Activated CD8-positive, alpha-beta memory T cell treated with anti-CD3 and anti-CD28 coated beads, Interleukin-2, amount 10 ng/mL, durations not matched to agents 7 days and 5 days (primary cell): ENCODE results near the gene IFITM5. TPM values are rescaled to one million over a fixed set of nuclear protein-coding genes. Genes with fewer than 3 reads are reported as not detected.
"Not testable (repeated sequence)": the region's sequence is repeated elsewhere in the genome, so short reads cannot be mapped to it uniquely, and the experiment has no call there.

Source experiments
- ATAC-seq: fragments of 150-1000 bp; cut with Tn5 transposase; one replicate; pipeline ENCODE4 v1.10.0; 2021; ENCODE audit warnings: moderate library complexity
- CTCF ChIA-PET: fragments of 350-600 bp; sonication (Branson Sonifier 250); formaldehyde crosslinking; loops from one replicate; lab custom pipeline; 2021; ENCODE audit warnings: antibody characterized with exemption; lab: Charles Lee
- DNase-seq: peaks from one replicate; pipeline ENCODE4 v3.0.0-alpha.2; 2020
- H3K27ac Mint-ChIP-seq: one replicate; pipeline ENCODE4 v1.8.0; 2021; ENCODE audit warnings: mild to moderate bottlenecking, mixed read lengths
- H3K27me3 Mint-ChIP-seq: one replicate; pipeline ENCODE4 v1.8.0; 2021; ENCODE audit warnings: mixed read lengths
- H3K36me3 Mint-ChIP-seq: one replicate; pipeline ENCODE4 v1.8.0; 2021; ENCODE audit warnings: mild to moderate bottlenecking, mixed read lengths
- H3K4me1 Mint-ChIP-seq: one replicate; pipeline ENCODE4 v1.8.0; 2021; ENCODE audit warnings: mixed read lengths
- H3K4me3 Mint-ChIP-seq: one replicate; pipeline ENCODE4 v1.8.0; 2021; ENCODE audit warnings: mild to moderate bottlenecking, moderate library complexity, mixed read lengths
- H3K9me3 Mint-ChIP-seq: one replicate; pipeline ENCODE4 v1.8.0; 2022; ENCODE audit warnings: low read depth, mixed read lengths
- total RNA-seq, 2 experiments: library from RNA; stranded (reverse); gene quantifications; one replicate each; pipeline ENCODE4 v1.2.3, GENCODE V29; 2021

Gene IFITM5
- total RNA-seq, 2 experiments from 2014 or later, result not detected

- Mint-ChIP-seq H3K27ac (peak overlapping the region; percentile 94), H3K4me1 (peaks cover 48% of the 10 kb centered on the region), H3K4me3 (peak overlapping the region; percentile 95), H3K27me3 (peaks cover 21% of the 10 kb centered on the region), H3K36me3 (peaks cover 17% of the 10 kb centered on the region)
- not testable (repeated sequence) for H3K9me3 Mint-ChIP-seq, ATAC-seq
- CTCF ChIA-PET, result interaction anchor here (0.9 to 2.7 kb wide), 4 partner anchors 9 to 41 kb away, joined by 3 to 16 read pairs (median 7); partner anchors contain the start of gene NLRP6
- DNase-seq, result peak; percentile 80
Observed at GRCh38 chr11:286977-287820, 12.1 kb downstream of the IFITM5 start.

- Mint-ChIP-seq H3K36me3 (peaks cover 16% of the 10 kb centered on the region), H3K4me1 (peaks cover 54% of the 10 kb centered on the region), H3K27ac (no peak overlapping the region), H3K9me3 (no peaks in the 10 kb centered on the region), H3K4me3 (no peak overlapping the region), H3K27me3 (peaks cover 35% of the 10 kb centered on the region)
- ATAC-seq (no peak), DNase-seq (peak; percentile 38)
- CTCF ChIA-PET, result interaction anchor here (2.2 kb wide), 1 partner anchor 35 kb away, joined by 8 read pairs; no protein-coding TSS in a partner anchor
Observed at GRCh38 chr11:285894-286220, 13.5 kb downstream of the IFITM5 start.

- peaks cover 37% of the 10 kb centered on the region for H3K27me3 Mint-ChIP-seq
- no peak overlapping the region for H3K27ac Mint-ChIP-seq
- no peaks in the 10 kb centered on the region for H3K9me3 Mint-ChIP-seq
- H3K4me3 Mint-ChIP-seq, result no peak overlapping the region
- peak; percentile 36 for DNase-seq
- ATAC-seq, result no peak
- H3K36me3 Mint-ChIP-seq, result peaks cover 17% of the 10 kb centered on the region
- CTCF ChIA-PET, result interaction anchor here (1.2 to 2.2 kb wide), 2 partner anchors 34 to 78 kb away, joined by 3 to 8 read pairs; partner anchors contain the start of genes BET1L and RIC8A
- H3K4me1 Mint-ChIP-seq, result peaks cover 52% of the 10 kb centered on the region
Observed at GRCh38 chr11:285021-285893, 14.1 kb downstream of the IFITM5 start.

- Mint-ChIP-seq H3K4me3 (no peak overlapping the region), H3K9me3 (no peaks in the 10 kb centered on the region), H3K27ac (no peak overlapping the region), H3K27me3 (peaks cover 39% of the 10 kb centered on the region), H3K36me3 (peaks cover 15% of the 10 kb centered on the region), H3K4me1 (peaks cover 49% of the 10 kb centered on the region)
- ATAC-seq, result no peak
- DNase-seq, result peak; percentile 39
- CTCF ChIA-PET, result interaction anchor here (1.2 to 2.2 kb wide), 2 partner anchors 34 to 77 kb away, joined by 3 to 8 read pairs; partner anchors contain the start of genes BET1L and RIC8A
Observed at GRCh38 chr11:284105-285020, 15.0 kb downstream of the IFITM5 start.

GRCh38 chr11:283405-284104 is 15.8 kb downstream of the IFITM5 start:
- ATAC-seq, result no peak
- H3K9me3 Mint-ChIP-seq, result no peaks in the 10 kb centered on the region
- no peak overlapping the region for H3K27ac Mint-ChIP-seq
- peaks cover 43% of the 10 kb centered on the region for H3K27me3 Mint-ChIP-seq
- peaks cover 52% of the 10 kb centered on the region for H3K4me1 Mint-ChIP-seq
- peaks cover 15% of the 10 kb centered on the region for H3K36me3 Mint-ChIP-seq
- peak; percentile 35 for DNase-seq
- CTCF ChIA-PET, result interaction anchor here (1.2 to 2.2 kb wide), 2 partner anchors 33 to 76 kb away, joined by 3 to 8 read pairs; partner anchors contain the start of genes BET1L and RIC8A
- H3K4me3 Mint-ChIP-seq, result no peak overlapping the region

- Mint-ChIP-seq H3K9me3 (no peaks in the 10 kb centered on the region), H3K27me3 (peaks cover 45% of the 10 kb centered on the region), H3K36me3 (peaks cover 12% of the 10 kb centered on the region), H3K27ac (no peak overlapping the region), H3K4me1 (peaks cover 55% of the 10 kb centered on the region), H3K4me3 (peak overlapping the region; percentile 72)
- ATAC-seq, result no peak
- CTCF ChIA-PET, result interaction anchor here (1.2 to 5.2 kb wide), 4 partner anchors 15 to 46 kb away, joined by 3 to 29 read pairs (median 24); no protein-coding TSS in a partner anchor
- DNase-seq, result peak; percentile 37
Observed at GRCh38 chr11:282630-283360, 16.5 kb downstream of the IFITM5 start.

GRCh38 chr11:282171-282570 is 17.2 kb downstream of the IFITM5 start:
- ATAC-seq (no peak), DNase-seq (peak; percentile 40)
- Mint-ChIP-seq H3K27ac (peak overlapping the region; percentile 42), H3K27me3 (peaks cover 46% of the 10 kb centered on the region), H3K36me3 (peaks cover 17% of the 10 kb centered on the region), H3K4me1 (peaks cover 54% of the 10 kb centered on the region), H3K4me3 (peak overlapping the region; percentile 72), H3K9me3 (peaks cover 3% of the 10 kb centered on the region)
- CTCF ChIA-PET, result interaction anchor here (1.1 to 5.2 kb wide), 5 partner anchors 14 to 115 kb away, joined by 3 to 29 read pairs (median 23); no protein-coding TSS in a partner anchor

- ATAC-seq (peak; percentile 9), DNase-seq (no peak)
- Mint-ChIP-seq H3K36me3 (peaks cover 21% of the 10 kb centered on the region), H3K27me3 (peaks cover 47% of the 10 kb centered on the region), H3K9me3 (peaks cover 3% of the 10 kb centered on the region), H3K4me1 (peaks cover 49% of the 10 kb centered on the region), H3K4me3 (peak overlapping the region; percentile 72), H3K27ac (peak overlapping the region; percentile 61)
- CTCF ChIA-PET, result interaction anchor here (1.1 to 5.2 kb wide), 7 partner anchors 8 to 414 kb away, joined by 3 to 29 read pairs (median 8); partner anchors contain the start of gene TMEM80
Observed at GRCh38 chr11:281486-282161, 17.7 kb downstream of the IFITM5 start.

- Mint-ChIP-seq H3K27ac (peak overlapping the region; percentile 61), H3K9me3 (peaks cover 3% of the 10 kb centered on the region), H3K4me3 (peak overlapping the region; percentile 72), H3K27me3 (peaks cover 55% of the 10 kb centered on the region), H3K4me1 (peaks cover 49% of the 10 kb centered on the region), H3K36me3 (peaks cover 25% of the 10 kb centered on the region)
- DNase-seq, result peak; percentile 62
- CTCF ChIA-PET, result interaction anchor here (1.1 to 5.2 kb wide), 9 partner anchors 9 to 415 kb away, joined by 3 to 29 read pairs (median 4); partner anchors contain the start of gene TMEM80
- ATAC-seq, result peak; percentile 51
Observed at GRCh38 chr11:280706-281485, 18.4 kb downstream of the IFITM5 start.
